Activated naive CD8-positive, alpha-beta T cell treated with anti-CD3 and anti-CD28 coated beads for 36 hours (primary cell): ENCODE data around the gene TAF13. TPM values are rescaled to one million over a fixed set of nuclear protein-coding genes. Genes with fewer than 3 reads are reported as not detected.
A peak's percentile ranks its signal among the peaks of the same experiment; 100 is the strongest.

Source experiments
- DNase-seq: peaks from one replicate; pipeline ENCODE4 v3.0.0; 2021
- H3K27ac Mint-ChIP-seq: one replicate; pipeline ENCODE4 v1.8.0; 2022; ENCODE audit warnings: mild to moderate bottlenecking, moderate library complexity, mixed read lengths
- H3K27me3 Mint-ChIP-seq: one replicate; pipeline ENCODE4 v1.8.0; 2022; ENCODE audit warnings: mild to moderate bottlenecking, mixed read lengths
- H3K36me3 Mint-ChIP-seq: one replicate; pipeline ENCODE4 v1.8.0; 2021; ENCODE audit warnings: mild to moderate bottlenecking, mixed read lengths
- H3K4me1 Mint-ChIP-seq: one replicate; pipeline ENCODE4 v1.8.0; 2021; ENCODE audit warnings: mixed read lengths
- H3K4me3 Mint-ChIP-seq: one replicate; pipeline ENCODE4 v1.8.0; 2022; ENCODE audit warnings: mild to moderate bottlenecking, moderate library complexity, mixed read lengths
- H3K9me3 Mint-ChIP-seq: one replicate; pipeline ENCODE4 v1.8.0; 2022; ENCODE audit warnings: mixed read lengths
- total RNA-seq, 2 experiments: library from RNA; stranded (reverse); gene quantifications; one replicate each; pipeline ENCODE4 v1.2.3, GENCODE V29; 2021

TAF13 gene, protein sequence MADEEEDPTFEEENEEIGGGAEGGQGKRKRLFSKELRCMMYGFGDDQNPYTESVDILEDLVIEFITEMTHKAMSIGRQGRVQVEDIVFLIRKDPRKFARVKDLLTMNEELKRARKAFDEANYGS
- 10 to 100 TPM; 32.3 to 34.2 TPM for total RNA-seq

DNA sequence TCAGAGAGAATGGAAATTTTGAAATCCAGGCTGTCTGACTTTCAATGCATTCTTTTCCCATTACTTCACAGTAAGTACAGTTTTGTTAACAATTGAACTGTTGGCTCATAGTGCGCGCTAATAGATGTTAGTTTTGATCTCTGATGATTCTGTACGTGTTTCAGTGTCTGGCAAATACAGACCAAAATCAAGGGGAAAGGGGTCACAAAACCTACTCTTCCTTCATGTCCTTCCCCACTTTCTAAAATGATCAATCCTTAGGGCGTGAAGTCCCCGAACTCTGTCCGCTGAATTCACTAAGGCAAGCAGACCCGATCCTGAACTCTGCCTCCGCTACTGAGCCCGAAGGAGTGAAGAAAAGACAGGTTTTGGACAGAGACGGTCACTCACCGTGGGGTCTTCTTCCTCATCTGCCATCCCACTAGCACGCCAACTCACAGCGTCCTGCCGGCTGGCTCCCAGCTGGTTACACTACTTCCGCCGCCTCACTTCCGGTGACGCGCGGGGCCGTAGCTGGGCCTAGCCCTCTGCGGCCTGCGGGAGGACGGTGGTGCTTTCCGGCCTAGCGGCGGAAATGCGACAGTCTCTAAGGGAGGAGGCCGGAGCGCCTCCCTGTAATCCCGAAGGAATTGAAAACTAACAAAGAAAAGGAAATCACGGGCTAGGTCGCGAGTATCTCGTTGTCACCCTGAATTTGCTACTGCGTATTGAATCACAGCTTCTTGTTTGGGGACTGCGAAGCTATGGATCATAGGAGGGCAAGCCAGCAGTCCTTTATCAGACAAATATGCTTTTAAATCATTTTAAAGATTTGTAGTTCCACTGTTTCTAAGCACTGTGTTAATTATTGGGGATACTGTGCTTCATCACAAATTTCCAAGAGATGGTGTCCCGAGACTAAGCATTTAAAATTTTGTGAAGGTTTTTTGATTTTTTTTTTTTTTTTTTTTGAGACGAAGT, at the start of gene TAF13:
Gene TAF13, minus strand, starts transcription at position 473 of the 960 bp plus-strand sequence. Its CDS starts 56 bp downstream, at position 417.
- peaks cover 7% of the 10 kb centered on the region for H3K36me3 Mint-ChIP-seq
- peak; percentile 92 for DNase-seq
- no peaks in the 10 kb centered on the region for H3K27me3 Mint-ChIP-seq
- peak within 1 kb of the TSS; percentile 95 for H3K27ac Mint-ChIP-seq
- H3K4me3 Mint-ChIP-seq = peak within 1 kb of the TSS; percentile 96
- H3K4me1 Mint-ChIP-seq = peaks cover 7% of the 10 kb centered on the region
- no peaks in the 10 kb centered on the region for H3K9me3 Mint-ChIP-seq

DNA sequence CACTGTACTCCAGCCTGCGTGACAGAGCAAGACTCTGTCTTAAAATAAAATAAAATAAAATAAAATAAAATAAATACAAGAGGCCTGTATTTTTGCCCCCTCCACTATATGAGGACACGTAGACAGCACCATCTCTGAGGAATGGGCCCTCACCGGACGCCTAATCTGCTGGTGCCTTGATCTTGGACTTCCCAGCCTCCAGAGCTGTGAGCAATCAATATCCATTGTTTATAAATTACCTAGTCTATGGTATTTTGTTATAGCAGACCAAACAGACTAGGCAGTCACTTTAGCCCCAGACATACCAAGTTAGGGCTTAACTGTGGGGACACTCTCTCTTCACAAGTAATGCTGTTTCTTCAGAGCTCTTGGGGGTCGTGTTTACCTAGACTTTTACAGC, 44.6 kb upstream of the TAF13 start:
- Mint-ChIP-seq H3K4me1 (peaks cover 16% of the 10 kb centered on the region), H3K4me3 (no peak overlapping the region), H3K36me3 (peaks cover 4% of the 10 kb centered on the region), H3K27ac (no peak overlapping the region), H3K27me3 (no peaks in the 10 kb centered on the region), H3K9me3 (peaks cover 2% of the 10 kb centered on the region)
- no peak for DNase-seq

DNA sequence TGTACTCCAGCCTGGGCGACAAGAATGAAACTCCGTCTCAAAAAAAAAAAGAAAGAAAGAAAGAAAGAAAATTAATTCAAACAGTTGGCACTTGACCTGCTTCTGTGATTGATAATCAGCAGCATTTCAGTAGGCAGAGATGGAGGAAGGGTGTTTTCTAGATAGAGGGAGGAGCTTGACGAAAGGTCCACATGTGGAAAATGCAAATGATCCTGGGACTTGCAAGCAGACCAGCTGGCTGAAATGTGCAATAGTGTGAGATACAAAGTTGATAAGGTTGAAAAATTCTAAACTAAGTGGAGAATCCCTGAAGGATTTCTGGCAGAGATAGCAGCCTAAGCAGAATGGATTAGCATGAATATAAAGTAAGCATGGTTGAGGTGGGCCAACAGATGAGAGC, 42.3 kb upstream of the TAF13 start:
- peaks cover 4% of the 10 kb centered on the region for H3K36me3 Mint-ChIP-seq
- peaks cover 31% of the 10 kb centered on the region for H3K4me1 Mint-ChIP-seq
- H3K4me3 Mint-ChIP-seq = no peak overlapping the region
- peaks cover 2% of the 10 kb centered on the region for H3K9me3 Mint-ChIP-seq
- no peak overlapping the region for H3K27ac Mint-ChIP-seq
- peaks cover under 1% of the 10 kb centered on the region for H3K27me3 Mint-ChIP-seq
- DNase-seq = no peak

DNA sequence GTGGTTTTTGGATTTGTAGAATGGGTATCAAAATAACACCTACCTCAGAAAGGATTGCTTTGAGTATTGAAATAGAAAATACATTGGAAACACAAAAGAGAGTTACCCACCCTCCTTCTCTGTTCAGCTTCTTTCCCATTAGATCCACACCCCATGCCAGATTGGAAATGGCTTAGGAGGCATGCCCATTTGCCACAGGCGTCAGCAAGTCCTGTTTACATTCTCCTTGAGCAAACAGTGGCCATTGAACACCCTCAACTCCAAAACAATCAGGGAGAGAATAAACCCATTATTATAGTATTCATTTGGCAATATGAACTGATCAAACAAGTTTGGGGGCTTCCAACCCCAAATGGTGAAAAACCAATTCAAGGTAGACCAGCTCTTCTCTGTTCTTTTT, 40.5 kb upstream of the TAF13 start:
- Mint-ChIP-seq H3K4me3 (peak overlapping the region; percentile 46), H3K27me3 (peaks cover 5% of the 10 kb centered on the region), H3K36me3 (peaks cover 4% of the 10 kb centered on the region), H3K4me1 (peaks cover 35% of the 10 kb centered on the region), H3K9me3 (peaks cover 2% of the 10 kb centered on the region), H3K27ac (peak overlapping the region; percentile 88)
- no peak for DNase-seq

DNA sequence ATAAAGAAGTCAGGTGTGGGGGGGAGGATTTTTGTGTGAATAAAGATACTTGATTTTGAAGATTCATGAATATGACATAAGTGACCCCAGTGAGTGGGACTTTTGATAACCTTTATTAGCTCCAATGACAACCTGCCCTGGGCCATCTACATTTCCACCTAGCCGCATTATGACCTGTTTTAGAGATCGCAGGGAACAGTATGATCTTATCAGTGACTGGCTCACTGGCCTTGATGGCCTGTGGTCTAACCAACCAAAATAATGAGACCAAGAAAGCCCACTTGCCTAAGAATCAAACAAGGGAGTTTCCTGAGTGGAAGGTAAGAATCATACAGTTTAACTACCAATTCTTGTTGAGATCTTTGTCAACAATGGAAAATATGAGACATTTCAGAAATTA, 39.9 kb upstream of the TAF13 start:
- peak; percentile 52 for DNase-seq
- peak overlapping the region; percentile 49 for H3K4me3 Mint-ChIP-seq
- H3K27ac Mint-ChIP-seq = peak overlapping the region; percentile 88
- H3K36me3 Mint-ChIP-seq = peaks cover 4% of the 10 kb centered on the region
- peaks cover 8% of the 10 kb centered on the region for H3K27me3 Mint-ChIP-seq
- H3K4me1 Mint-ChIP-seq = peaks cover 35% of the 10 kb centered on the region
- H3K9me3 Mint-ChIP-seq = peaks cover 2% of the 10 kb centered on the region

DNA sequence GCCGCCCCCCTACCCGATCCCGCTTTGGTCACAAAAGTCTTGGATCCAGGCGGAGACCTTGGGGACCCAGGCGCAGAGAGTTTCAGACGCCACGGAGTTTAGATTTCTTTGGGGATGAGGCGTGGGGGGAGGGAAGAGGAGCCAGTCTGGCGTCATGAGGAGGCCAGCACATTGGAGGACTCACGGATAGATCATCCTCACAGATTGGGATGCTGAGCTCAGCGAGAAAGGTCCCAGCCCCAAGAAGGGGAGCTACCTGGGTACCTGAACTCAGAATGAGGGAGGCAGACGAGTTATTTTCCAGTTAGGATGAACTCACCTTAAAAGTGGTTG, 38.5 kb upstream of the TAF13 start:
- H3K27ac Mint-ChIP-seq = peak overlapping the region; percentile 30
- peaks cover 2% of the 10 kb centered on the region for H3K9me3 Mint-ChIP-seq
- DNase-seq = no peak
- H3K36me3 Mint-ChIP-seq = peaks cover 2% of the 10 kb centered on the region
- H3K4me1 Mint-ChIP-seq = peaks cover 45% of the 10 kb centered on the region
- peak overlapping the region; percentile 79 for H3K4me3 Mint-ChIP-seq
- peaks cover 8% of the 10 kb centered on the region for H3K27me3 Mint-ChIP-seq

DNA sequence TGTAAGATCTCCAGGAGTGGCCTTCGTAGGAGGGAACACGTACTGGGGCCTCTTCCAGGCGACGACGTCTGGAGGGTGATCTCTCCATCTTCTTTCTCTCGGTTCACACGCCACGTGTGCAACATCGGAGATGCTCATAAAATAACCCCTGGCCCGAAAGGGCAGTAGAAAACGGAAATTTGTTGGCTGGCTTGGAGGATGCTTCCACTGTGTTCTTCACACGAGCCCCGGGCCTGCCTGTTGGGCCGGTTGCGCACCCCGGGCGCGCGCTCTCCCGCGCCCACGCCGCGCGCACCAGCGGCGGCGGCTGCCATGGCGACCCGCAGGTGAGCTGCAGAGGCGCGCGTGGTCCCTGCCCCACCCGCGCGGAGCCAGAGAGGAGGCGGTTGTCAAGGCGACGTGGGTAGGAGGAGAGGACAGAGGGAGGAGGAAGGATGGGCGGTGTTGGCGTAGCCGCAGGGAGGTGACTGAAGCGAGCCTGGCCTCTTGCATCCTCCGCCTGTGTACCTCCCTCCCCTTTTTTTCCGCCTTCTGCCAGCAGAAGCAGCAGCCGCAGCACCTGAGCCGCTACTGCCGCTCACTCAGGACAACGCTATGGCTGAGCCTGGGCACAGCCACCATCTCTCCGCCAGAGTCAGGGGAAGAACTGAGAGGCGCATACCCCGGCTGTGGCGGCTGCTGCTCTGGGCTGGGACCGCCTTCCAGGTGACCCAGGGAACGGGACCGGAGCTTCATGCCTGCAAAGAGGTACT, 38.0 kb upstream of the TAF13 start, which contains the start of gene ELAPOR1:
Gene ELAPOR1, plus strand, starts transcription at position 526 of the 752 bp plus-strand sequence. Its CDS starts 69 bp downstream, at position 595.
- Mint-ChIP-seq H3K4me1 (peaks cover 45% of the 10 kb centered on the region), H3K27me3 (peaks cover 8% of the 10 kb centered on the region), H3K9me3 (peaks cover 2% of the 10 kb centered on the region), H3K4me3 (peak within 1 kb of the TSS; percentile 79), H3K36me3 (peaks cover 2% of the 10 kb centered on the region), H3K27ac (peak within 1 kb of the TSS; percentile 81)
- peak; percentile 84 for DNase-seq

DNA sequence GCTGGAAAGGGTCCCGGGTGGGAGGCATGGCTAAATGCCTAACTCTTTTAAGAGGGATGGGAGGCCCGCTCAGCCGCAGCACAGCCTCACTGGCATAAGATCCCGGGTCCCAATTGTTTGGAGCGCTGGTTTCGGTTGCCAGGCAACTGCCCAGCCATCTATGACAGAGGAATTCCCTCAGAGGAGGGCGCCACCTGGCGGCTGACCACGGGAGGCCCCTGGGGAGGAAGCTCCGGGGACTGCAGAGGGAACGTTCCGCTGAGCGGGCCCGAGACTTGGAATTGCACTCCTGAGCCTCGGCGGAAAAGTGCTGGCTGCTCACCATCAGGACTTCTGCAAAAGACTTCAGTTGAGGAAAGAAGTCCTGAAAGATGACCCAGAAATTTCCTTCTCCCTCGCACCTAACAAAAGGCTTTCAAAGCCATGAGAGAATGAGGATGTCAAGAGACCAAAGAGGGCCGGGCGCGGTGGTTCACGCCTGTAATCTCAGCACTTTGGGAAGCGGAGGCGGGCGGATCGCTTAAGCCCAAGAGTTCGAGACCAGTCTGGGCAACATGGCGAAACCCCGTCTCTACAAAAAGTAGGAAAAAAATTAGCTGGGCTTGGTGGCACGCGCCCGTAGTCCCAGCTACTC, 37.0 kb upstream of the TAF13 start:
- H3K4me1 Mint-ChIP-seq = peaks cover 45% of the 10 kb centered on the region
- H3K27ac Mint-ChIP-seq = peak overlapping the region; percentile 81
- peaks cover 2% of the 10 kb centered on the region for H3K36me3 Mint-ChIP-seq
- peaks cover 2% of the 10 kb centered on the region for H3K9me3 Mint-ChIP-seq
- peaks cover 8% of the 10 kb centered on the region for H3K27me3 Mint-ChIP-seq
- H3K4me3 Mint-ChIP-seq = peak overlapping the region; percentile 69
- peak; percentile 88 for DNase-seq

DNA sequence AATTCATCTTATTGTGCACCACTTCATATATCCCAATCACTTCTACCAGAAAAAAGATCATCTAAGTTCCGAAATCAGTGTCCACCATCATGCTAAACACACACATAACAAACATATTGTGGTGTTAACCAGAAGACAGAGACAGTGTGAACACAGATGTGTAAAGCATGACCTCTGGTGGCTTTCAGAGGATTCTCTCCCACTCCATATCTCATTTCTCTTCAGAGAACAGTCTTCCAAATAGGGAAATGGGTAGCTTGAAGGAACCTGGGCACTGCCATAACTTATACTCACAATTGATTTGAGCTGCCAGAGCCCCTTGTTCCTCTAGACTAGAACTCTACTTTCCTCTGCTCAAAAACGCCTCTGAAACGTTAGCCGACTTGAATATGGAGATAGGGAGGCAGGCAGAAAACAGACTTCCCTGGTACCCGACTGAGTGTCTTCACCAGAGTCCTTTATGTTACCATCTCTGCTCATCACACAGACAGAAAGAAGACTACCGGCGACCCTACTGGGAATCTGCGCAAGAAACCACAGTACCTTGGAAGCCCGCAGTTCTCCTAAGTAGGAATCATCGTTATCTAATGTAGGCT, 36.4 kb upstream of the TAF13 start:
- peaks cover 2% of the 10 kb centered on the region for H3K36me3 Mint-ChIP-seq
- peak overlapping the region; percentile 81 for H3K27ac Mint-ChIP-seq
- H3K9me3 Mint-ChIP-seq = peaks cover 2% of the 10 kb centered on the region
- DNase-seq = no peak
- no peak overlapping the region for H3K4me3 Mint-ChIP-seq
- peaks cover 8% of the 10 kb centered on the region for H3K27me3 Mint-ChIP-seq
- H3K4me1 Mint-ChIP-seq = peaks cover 45% of the 10 kb centered on the region

DNA sequence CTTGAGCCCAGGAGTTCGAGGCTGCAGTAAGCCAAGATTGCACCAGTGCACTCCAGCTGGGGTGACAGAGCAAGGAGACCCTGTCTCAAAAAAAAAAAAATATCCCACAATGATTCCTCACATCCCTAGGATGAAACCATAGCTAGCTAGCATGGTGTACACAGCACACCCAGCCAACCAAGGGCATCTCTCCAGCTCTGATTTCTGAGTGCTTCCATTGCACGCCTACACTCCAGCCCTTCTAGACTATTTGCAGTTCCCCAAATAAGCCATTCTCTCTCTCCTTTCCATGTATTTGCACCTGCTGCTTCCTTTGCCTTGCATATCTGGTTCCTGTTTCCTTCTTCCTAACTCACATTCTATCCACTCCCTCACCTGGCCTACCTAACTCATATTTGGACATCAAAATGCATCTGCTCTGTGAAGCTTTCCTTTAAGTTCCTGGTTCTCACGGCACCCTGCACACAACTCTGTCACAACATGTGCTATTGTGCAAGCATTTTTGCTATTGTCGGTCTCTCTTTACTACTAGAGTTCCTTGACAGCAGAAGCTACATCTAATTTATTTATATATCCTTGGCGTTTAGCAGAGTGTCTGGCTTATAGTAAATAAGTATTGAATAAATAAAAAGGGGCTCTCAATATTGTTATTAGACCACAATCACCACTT, 35.7 kb upstream of the TAF13 start:
- Mint-ChIP-seq H3K4me3 (no peak overlapping the region), H3K36me3 (peaks cover 2% of the 10 kb centered on the region), H3K9me3 (peaks cover 2% of the 10 kb centered on the region), H3K27ac (no peak overlapping the region), H3K4me1 (peaks cover 42% of the 10 kb centered on the region), H3K27me3 (peaks cover 8% of the 10 kb centered on the region)
- no peak for DNase-seq

DNA sequence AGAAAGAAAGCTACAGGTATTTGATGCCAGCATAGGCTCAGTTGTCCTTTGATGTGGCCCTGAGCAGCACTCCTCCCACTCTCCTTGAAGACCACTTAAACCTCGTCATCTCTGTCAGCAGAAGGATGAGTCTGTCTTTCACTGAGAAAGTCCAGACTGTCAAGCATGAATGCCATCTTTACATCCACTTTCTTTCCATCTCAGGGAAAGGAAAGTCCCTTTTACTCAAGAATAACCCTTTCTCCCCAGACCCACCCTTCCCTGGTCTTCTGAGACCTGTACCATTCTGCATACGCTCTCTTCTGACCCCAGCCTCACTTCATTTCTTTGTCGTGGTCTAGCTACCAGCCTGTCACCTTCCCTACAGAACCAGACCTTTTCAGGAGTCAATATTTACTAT, 34.1 kb upstream of the TAF13 start:
- Mint-ChIP-seq H3K27ac (peak overlapping the region; percentile 4), H3K4me1 (peaks cover 29% of the 10 kb centered on the region), H3K4me3 (no peak overlapping the region), H3K9me3 (no peaks in the 10 kb centered on the region), H3K27me3 (peaks cover 8% of the 10 kb centered on the region), H3K36me3 (no peaks in the 10 kb centered on the region)
- peak; percentile 10 for DNase-seq

DNA sequence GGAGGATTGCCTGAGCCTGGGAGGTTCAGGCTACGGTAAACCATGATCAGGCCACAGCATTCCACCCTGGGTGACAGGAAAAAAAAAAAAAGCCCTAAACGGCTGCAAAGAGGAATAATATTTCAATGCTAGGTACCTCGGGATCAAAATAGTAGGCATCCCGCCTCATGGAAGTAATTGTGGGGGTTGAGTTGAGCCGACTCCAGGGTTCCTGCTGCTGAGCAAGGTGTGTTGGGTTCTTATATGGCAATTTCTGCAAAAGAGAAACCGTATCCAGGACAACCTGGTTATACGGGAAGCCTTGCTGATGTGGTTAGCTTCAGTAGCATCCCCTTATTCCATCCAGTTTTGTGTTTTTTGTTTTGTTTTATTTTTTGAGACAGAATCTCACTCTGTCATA, 32.0 kb upstream of the TAF13 start:
- peaks cover 5% of the 10 kb centered on the region for H3K27me3 Mint-ChIP-seq
- no peaks in the 10 kb centered on the region for H3K9me3 Mint-ChIP-seq

DNA sequence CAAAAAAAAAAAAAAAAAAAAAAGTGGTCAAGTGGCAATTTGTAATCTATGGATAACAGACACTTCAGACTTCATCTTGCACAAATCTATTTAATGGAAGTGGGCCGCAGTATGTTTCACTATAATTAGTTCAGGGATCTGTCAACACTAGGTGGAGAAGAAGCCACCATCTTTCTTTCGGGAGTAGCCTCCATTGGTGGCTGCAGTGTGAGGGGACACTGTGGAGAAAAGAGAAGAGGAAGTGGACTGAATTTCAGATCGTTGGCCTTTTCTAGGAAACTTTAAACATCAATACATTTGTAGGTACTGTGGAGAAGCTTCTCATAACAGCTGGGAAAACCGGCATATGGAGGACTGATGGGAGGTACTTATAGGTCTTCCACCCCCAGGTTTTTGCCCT, 30.1 kb upstream of the TAF13 start:
- no peak for DNase-seq
- Mint-ChIP-seq H3K27ac (peak overlapping the region; percentile 52), H3K4me3 (no peak overlapping the region), H3K4me1 (peaks cover 18% of the 10 kb centered on the region), H3K9me3 (no peaks in the 10 kb centered on the region), H3K27me3 (peaks cover 2% of the 10 kb centered on the region), H3K36me3 (peaks cover 29% of the 10 kb centered on the region)

More for the DNA sequence above, 32.0 kb upstream of the TAF13 start:
- no peak overlapping the region for H3K4me3 Mint-ChIP-seq
- H3K4me1 Mint-ChIP-seq = peaks cover 13% of the 10 kb centered on the region
- no peak for DNase-seq
- no peak overlapping the region for H3K27ac Mint-ChIP-seq
- peaks cover 14% of the 10 kb centered on the region for H3K36me3 Mint-ChIP-seq
